GM12864 (cell line): Measurements from ENCODE around the gene ARPC1A.
A peak's percentile ranks its signal among the peaks of the same experiment; 100 is the strongest.
"Not testable (repeated sequence)": the region's sequence is repeated elsewhere in the genome, so short reads cannot be mapped to it uniquely, and the experiment has no call there.

Experiments used
- DNase-seq: peaks from one replicate; pipeline ENCODE4 v3.0.0-alpha.2; 2011; ENCODE audit warnings: low read depth
- H3K4me3 ChIP-seq: 2 replicates; pipeline ENCODE4 v1.5.1; 2011; ENCODE audit warnings: mild to moderate bottlenecking, low read depth, low read length, control low read depth
- CTCF ChIP-seq: IDR thresholded peaks from 2 replicates; pipeline ENCODE4 v1.5.1; 2011; ENCODE audit warnings: low read depth, mild to moderate bottlenecking, moderate library complexity, low read length, control low read depth, inconsistent platforms; ENCODE audit errors: missing control alignments

The ARPC1A gene

GRCh38 chr7:99410635-99411034 lies 84.9 kb downstream of the ARPC1A start:
- no peak for TF ChIP-seq CTCF
- no peak for DNase-seq
- no peak overlapping the region; the same call in 1 of the 2 replicates for H3K4me3 ChIP-seq

- not testable (repeated sequence) for DNase-seq, H3K4me3 ChIP-seq
- TF ChIP-seq CTCF = peak; percentile 49
Observed at GRCh38 chr7:99415513-99416127, 89.9 kb downstream of the ARPC1A start.
